Measurements from ENCODE around the gene FOLR3.
A peak's percentile ranks its signal among the peaks of the same experiment; 100 is the strongest.
"Not testable (repeated sequence)": the region's sequence is repeated elsewhere in the genome, so short reads cannot be mapped to it uniquely, and the experiment has no call there.

Gene FOLR3

DNA sequence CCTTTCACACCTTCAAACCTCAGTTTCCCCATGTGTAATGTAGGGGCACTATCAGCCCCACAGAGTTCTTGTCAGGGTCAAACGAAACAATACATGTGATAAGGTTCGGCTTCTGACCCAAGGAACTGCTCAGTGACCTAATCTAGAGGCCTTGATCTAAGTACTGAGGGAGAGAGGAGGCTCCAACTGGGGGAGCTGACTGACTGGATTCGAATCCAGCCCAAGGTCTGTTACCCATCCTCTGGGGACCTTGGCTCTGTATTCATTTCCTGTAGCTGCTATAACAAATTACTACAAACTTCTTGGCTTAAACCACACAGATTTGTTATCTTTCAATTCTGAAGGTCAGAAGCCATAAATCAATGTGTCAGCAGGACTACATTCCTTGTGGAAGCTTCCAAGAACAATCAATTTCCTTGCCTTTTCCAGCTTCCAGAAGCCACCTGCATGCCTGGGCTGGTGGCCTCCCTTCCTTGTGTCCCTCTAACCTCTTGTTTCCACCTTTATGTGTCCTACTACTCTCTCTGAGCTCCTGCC lies 12.3 kb upstream of the FOLR3 start:
- no peak for DNase-seq (ENCODE audit: extremely low read depth in 1 of 2, low read depth in 1 of 2)

DNA sequence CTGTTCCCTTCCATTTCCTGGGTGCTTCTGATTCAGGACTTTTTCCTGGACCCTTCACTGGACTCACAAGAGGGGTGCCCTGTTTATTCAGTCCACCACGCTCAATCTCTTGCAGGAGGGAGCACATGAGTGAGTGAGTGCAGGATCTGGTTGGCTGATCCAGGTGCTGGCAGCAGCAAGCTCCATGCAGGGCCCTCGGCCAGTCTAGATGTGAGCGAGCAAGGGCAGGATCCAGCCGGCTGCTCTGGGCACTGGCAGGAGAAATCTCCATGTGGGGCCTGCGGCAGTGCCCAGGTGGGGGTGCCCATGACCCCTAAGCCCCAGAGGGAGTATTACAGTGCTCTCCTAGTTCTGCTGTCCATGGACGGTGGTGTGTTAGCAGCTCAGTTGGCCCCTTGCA lies 11.5 kb upstream of the FOLR3 start:
- no peak for DNase-seq (ENCODE audit: extremely low read depth in 1 of 2, low read depth in 1 of 2)

DNA sequence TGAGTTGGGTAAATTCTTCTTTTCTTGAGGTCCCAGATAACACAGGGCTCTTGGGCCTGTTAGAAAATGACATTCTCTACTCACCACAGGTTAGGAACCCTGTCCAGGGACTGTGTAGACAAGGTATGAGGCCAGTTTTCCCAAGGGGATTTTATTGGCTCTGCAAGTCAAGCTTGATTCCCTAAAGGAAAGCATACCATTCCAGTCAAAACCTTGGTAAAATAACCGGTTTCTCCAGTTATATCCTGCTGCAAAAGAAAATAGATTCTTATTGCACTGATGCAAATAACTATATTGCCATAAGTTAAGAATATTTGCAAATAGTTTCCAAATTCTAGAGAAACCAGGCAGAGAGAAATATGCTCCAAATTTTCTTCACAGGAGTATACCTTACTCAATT lies 9.6 kb upstream of the FOLR3 start:
- DNase-seq (ENCODE audit: extremely low read depth in 1 of 2, low read depth in 1 of 2): no peak

DNA sequence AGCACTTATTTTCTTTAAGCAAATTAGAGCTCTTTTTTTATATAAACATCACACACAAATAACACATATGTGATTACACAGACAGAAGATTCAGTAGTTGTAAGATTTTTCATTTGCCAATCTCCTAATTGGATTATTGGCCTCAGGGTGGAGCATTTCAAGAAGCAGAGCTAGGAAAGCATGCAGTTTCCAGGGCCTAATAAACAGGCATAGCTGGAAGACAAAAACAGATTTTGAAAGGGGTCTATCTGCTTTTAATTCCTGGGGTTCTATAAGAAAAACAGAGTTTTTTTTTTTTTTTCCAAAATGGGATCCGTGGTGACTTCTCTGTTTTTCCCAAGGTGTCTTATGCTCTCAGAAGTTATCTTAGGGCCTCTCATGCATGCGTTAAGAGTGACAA lies 7.6 kb upstream of the FOLR3 start:
- no peak for DNase-seq (ENCODE audit: extremely low read depth in 1 of 2, low read depth in 1 of 2)

DNA sequence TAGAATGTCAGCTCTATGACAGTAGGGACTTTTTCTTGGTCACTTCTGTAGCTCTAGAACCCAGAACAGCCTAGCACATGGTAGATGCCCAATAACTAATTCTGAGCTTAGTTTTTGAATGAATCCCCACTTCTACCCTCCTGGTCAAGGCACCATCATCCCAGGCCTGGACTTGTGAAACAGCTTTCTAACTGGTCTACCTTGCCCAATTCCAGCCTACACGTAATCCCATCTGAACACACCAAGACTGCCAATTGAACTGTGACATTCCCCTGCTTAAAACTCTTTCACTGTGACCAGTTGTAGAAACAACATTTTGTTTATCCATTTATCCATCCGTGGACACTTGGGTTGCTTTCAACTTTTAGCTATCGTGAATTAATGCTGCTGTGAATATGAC lies 6.1 kb upstream of the FOLR3 start:
- no peak for DNase-seq (ENCODE audit: extremely low read depth in 1 of 2, low read depth in 1 of 2)

DNA sequence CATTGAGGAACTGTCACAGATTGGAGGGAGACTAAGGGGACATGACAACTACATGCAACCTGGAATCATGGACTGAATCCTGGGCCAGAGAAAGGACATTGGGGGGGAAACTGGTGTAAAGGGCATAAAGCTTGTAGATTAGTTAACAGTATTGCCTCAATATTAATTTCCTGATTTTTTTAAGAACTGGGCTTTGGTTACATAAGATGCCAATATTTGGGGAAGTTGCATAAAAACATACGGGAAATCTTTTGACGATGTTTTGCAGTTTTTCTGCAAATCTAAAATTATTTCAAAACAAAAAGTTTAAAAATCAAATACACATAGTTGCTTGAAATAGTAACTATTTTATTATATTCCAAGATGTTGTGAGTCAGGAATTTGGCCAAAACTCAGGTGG lies 2.9 kb upstream of the FOLR3 start:
- DNase-seq (ENCODE audit: extremely low read depth in 1 of 2, low read depth in 1 of 2): no peak

DNA sequence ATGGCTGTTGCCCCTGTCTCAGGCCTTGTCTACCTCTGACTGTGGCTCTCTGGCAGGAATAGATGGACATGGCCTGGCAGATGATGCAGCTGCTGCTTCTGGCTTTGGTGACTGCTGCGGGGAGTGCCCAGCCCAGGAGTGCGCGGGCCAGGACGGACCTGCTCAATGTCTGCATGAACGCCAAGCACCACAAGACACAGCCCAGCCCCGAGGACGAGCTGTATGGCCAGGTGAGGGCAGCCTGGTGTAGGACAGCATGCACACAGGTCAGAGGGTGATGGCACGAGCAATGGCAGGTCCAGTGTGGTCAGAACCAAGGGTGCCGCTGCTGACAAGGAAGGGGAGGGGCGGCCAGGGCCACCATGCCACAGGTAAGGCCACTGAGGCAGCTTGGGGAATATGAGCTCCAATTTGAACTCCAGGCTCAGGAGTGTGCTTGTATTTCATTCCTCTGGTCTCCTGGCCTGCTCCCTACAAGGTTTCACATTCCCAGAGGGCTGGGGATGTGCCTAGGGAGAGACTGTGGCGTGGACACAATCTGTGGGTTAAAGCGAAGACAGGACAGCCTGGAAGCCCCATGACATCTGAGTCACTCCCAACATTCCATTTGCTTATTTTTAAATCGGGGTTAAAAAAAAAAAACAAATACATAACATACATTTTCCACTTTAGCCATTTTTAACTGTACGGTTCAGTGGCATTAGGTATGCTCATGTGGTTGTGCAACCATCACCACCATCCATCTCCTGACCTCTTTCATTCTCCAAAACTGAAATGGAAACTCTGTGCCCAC lies 562 bp downstream of the FOLR3 start:
- DNase-seq (ENCODE audit: extremely low read depth in 1 of 2, low read depth in 1 of 2): no peak

DNA sequence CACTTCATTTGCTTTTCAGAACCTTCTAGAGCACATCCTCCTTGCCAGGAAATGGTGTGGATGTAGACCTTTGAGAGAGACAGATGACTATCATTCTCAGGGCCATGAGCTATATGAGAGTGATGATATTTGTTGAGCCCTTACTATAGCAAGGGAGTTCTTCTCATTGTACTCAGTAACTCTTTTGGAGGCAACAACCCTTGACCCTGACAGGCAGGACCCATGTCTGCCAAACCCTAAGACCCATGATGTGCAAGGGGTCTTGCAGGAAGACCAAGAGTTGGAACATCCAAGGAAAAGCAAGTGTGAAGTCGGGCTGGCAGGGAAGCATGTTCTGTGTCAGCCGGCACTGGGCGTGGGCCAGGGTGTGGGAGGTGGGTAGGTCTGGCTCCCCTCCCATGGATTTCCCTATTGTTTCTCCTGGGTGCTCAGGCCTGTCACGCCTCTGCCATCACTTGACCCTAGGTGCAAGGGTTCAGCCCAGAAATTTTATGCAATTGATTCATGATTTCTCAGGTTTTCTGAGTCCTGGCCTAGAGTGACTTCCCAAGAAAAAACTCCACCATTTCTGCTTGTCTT lies 1.2 kb downstream of the FOLR3 start:
- DNase-seq (ENCODE audit: extremely low read depth in 1 of 2, low read depth in 1 of 2): no peak

DNA sequence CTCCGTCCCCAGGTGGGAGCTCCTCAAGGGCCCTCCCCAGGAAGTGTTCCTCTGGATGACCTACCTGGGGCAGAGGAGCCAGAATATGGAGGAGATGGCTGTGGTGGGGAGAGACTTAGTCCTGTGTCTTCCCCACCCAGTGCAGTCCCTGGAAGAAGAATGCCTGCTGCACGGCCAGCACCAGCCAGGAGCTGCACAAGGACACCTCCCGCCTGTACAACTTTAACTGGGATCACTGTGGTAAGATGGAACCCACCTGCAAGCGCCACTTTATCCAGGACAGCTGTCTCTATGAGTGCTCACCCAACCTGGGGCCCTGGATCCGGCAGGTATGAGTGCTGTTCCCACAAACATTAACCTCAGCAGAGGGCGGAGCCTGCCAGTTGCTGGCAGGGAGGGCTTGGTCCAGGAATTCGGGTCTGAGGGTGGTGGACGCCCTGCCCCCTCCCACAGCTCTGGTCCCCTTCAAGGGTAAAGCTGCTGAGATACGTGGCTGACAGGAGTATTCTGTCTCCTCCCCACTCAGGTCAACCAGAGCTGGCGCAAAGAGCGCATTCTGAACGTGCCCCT lies 3.4 kb downstream of the FOLR3 start:
- DNase-seq (ENCODE audit: extremely low read depth in 1 of 2, low read depth in 1 of 2): no peak

DNA sequence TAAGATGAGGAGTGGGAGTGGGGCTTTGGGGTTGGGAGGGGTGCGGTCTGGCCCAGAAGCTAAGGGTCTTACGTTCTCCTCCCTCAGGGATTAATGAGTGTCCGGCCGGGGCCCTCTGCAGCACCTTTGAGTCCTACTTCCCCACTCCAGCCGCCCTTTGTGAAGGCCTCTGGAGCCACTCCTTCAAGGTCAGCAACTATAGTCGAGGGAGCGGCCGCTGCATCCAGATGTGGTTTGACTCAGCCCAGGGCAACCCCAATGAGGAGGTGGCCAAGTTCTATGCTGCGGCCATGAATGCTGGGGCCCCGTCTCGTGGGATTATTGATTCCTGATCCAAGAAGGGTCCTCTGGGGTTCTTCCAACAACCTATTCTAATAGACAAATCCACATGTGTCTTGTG lies 4.0 kb downstream of the FOLR3 start:
- no peak for DNase-seq (ENCODE audit: extremely low read depth in 1 of 2, low read depth in 1 of 2)

DNA sequence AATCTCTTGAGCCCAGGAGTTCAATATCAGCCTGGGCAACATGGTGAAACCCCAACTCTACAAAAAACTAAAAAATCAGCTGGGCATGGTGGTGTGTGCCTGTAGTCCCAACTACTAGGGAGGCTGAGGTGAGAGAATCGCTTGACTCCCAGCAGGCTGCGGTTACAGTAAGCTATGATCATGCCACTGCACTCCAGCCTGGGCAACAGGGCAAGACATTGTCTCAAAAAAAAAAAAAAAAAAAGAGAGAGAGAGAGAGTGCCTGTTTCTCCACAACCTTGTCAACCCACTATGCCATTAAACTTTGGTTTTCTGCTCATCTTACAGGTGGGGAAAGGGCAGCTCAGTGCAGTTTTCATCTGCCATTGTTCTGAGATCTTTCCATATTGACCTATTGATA lies 5.1 kb downstream of the FOLR3 start:
- DNase-seq (ENCODE audit: extremely low read depth in 1 of 2, low read depth in 1 of 2): no peak

DNA sequence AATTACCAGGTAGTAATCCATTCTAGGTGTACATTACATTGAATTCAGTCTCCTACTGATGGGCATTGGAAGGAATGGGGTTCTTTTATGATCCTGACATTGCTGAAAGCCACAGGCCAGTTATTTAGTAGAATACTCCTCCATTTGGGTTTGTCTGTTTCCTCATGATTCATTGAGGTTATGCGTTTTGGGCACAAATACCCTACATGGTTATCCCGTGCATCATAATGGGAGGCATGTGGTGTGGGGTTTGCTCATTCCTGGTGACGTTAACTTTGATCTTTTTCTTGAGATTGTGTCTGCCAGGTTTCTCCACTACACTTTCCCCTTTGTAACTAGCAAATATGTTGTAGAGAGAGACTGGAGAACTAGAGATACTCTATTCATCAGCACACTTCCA lies 5.5 kb downstream of the FOLR3 start:
- peak; percentile 7 to 48 for DNase-seq (ENCODE audit: extremely low read depth in 1 of 2, low read depth in 1 of 2)

DNA sequence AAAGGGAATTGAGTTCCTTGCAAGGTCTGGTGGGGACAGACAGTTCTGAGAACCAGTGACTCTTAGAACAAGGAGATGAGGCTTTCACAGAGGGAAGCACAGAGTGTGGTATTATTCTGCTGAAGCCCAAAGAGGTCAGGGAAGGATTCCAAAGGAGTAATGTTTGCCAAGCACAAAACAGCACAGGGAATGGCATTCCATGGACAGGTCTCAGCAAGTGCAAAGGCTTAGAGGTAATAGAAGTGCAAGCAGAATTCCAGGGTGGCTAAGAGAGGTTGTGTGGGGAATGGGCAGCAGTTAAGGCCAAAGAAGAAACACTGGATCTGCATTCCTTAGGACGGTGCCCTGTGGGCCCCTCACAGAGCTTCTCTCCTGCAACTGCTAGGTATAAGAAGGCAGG lies 6.6 kb downstream of the FOLR3 start:
- DNase-seq (ENCODE audit: extremely low read depth in 1 of 2, low read depth in 1 of 2): not testable (repeated sequence)

DNA sequence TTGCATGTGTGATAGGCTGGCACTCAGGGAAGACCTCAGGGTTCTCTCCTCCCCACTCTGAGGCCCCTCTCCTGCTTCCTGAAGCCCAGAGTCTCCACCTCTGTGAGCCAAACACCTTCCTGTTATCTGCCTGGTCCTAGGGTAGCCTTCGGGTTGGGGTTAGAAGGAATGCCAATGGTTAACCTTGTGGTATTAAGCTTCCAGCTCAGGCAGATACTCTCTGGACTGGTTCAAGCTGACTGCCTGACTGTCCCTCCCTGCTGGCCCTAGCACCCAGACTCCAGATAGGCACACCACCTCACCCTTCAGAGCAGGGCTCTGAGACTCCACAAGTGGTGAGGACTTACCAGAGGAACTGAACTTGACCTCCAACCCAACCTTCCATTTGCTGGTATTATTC lies 7.0 kb downstream of the FOLR3 start:
- not testable (repeated sequence) for DNase-seq (ENCODE audit: extremely low read depth in 1 of 2, low read depth in 1 of 2)

DNA sequence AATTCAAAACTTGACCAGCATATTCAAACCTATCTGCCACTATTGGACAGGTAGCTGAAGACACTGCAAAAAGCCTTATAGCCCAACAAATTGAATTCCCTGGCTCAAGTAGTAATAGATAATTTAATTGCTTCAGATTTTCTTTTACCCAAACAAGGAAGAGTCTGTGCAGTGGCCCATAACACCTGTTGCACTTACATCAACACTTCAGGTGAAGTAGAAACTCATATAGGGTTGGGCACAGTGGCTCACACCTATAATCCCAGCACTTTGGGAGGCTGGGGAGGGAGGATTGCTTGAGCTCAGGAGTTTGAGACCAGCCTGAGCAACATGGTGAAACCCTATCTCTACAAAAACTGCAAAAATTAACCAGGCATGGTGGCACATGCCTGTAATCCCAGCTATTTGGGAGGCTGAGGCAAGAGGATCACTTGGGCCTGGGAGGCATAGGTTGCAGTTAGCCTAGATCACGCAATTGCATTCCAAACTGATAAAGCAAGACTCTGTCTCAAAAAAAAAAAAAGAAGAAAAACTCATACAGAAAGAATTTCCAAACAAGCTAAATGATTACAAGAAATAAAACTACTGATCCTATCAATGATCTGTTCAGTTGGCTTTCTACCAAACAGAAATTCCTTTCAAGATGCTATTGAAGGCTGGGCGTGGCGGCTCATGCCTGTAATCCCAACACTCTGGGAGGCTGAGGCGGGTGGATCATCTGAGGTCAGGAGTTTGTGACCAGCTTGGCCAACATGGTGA lies 9.5 kb downstream of the FOLR3 start:
- no peak for DNase-seq (ENCODE audit: extremely low read depth in 1 of 2, low read depth in 1 of 2)

DNA sequence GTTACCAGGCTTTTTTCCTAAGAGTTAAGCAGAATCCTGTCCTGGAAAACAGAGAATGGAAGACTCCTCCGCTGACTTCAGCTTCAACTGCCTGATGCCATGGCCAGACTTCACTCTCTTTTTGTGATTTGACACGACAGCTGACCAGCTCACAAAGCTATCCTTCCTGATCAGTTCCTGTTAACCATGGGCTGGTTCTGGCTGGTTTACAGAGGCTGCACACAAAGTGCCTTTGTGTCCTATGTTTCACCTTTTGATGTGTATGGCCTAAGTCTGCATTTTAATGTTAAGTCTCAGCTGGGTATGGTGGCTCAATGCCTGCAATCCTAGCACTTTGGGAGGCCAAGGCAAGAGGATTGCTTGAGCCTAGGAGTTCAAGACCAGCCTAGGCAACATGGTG lies 11.1 kb downstream of the FOLR3 start:
- DNase-seq (ENCODE audit: extremely low read depth in 1 of 2, low read depth in 1 of 2): no peak

DNA sequence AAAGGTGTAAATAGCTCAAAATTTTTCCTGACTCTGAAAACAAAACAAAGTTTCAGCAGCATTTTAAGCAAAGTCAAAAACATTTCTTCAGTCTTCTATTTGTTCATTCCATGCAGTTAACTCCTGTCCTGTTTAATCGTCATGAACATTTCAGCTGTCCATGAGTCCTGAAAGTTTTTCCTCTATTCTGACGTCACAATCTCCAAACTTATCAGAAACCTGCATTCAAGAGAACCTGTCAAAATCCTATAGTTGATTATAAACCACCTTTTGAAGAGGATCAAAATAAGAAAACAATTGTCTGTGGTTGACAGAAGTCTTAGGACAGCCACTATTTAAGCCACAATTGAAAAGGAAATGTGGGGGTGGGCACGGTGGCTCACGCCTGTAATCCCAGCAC lies 15.4 kb downstream of the FOLR3 start:
- DNase-seq (ENCODE audit: extremely low read depth in 1 of 2, low read depth in 1 of 2): no peak

DNA sequence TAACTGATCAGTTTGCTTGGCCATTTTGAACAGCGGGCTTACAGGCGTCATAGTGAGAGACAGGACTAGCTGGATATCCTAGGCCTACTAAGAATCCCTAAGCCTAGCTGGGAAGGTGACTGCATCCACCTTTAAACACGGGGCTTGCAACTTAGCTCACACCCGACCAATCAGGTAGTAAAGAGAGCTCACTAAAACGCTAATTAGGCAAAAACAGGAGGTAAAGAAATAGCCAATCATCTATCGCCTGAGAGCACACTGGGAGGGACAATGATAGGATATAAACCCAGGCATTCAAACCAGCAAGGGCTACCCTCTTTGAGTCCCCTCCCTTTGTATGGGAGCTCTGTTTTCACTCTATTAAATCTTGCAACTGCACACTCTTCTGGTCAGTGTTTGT lies 18.3 kb downstream of the FOLR3 start:
- DNase-seq (ENCODE audit: extremely low read depth in 1 of 2, low read depth in 1 of 2): not testable (repeated sequence)

DNA sequence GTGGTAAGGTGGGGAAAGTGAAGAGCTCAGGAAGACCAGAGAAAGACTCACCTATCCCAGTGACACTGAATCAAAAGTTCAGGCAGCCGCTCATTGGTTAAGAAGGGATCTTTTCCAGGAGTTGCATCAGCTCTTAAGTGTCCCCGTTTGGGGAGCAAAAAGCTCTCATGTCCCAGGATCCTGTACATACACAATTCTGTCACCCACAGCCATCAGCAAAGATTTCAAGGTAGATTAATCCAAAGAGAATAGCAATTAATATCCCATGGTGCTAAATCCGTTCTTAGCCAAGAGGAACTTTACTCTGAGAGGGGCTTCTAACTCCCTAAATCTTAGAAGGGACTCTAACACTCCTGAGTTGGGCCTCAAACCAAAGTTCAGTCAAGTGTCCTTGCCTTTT lies 19.3 kb downstream of the FOLR3 start:
- DNase-seq (ENCODE audit: extremely low read depth in 1 of 2, low read depth in 1 of 2): no peak

DNA sequence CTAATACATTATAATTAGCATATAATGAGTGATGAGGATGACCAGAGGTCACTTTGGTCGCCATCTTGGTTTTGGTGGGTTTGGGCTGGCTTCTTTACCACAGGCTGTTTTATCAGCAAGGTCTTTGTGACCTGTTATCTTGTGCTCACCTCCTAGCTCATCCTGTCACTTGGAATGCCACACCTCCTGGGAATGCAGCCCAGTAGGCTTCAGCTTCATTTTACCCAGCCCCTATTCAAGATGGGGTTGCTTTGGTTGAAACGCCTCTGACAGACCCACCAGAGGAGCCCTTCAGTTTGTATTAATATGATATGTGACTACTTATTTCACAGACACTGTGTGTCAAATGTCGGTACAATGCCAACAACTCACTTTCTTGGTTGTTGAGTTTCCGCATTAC lies 20.2 kb downstream of the FOLR3 start:
- no peak for DNase-seq (ENCODE audit: extremely low read depth in 1 of 2, low read depth in 1 of 2)

DNA sequence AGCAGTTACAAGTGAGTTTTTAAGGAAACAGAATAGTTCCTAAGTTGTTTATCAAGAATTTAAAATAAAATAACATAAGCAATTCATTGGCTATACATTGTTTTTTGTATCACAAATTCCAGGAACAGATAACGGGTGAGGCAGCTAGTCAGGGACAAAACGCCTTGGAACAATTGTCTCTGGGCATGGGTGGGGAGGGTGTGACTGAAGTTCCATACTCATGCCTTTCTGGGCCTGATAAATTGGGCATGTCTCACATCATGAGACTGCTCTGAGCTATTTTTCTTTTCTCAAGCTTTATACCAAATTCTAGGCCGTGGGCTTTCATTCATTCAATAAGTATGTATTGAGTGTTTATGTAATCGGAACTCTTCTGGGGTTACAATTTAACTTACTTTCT lies 21.6 kb downstream of the FOLR3 start:
- DNase-seq (ENCODE audit: extremely low read depth in 1 of 2, low read depth in 1 of 2): no peak

DNA sequence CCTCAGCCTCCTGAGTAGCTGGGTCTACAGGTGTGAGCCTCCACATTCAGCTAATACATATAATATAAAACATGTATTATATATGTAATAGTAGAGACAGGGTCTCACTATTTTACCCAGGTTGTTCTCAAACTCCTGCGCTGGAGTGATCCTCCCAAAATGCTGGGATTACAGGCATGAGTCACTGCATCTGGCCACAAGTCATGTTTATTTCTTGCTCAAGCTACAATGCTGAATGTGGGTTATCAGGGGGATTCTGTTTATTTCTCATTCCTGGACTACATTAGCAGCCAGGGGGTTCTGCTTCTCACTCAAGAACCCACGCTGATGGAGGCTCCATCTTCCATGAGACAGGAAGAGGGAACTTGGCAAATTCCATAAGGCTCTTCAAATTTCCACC lies 24.8 kb downstream of the FOLR3 start:
- no peak for DNase-seq (ENCODE audit: extremely low read depth in 1 of 2, low read depth in 1 of 2)

All from stimulated activated CD8-positive, alpha-beta memory T cell treated with anti-CD3 and anti-CD28 coated beads, Interleukin-7, amount 100 ng/mL, for 48 hours (primary cell).